ENCODE results near the gene SLC28A3. TPM values are rescaled to one million over a fixed set of nuclear protein-coding genes. Genes with fewer than 3 reads are reported as not detected.

The SLC28A3 gene, protein sequence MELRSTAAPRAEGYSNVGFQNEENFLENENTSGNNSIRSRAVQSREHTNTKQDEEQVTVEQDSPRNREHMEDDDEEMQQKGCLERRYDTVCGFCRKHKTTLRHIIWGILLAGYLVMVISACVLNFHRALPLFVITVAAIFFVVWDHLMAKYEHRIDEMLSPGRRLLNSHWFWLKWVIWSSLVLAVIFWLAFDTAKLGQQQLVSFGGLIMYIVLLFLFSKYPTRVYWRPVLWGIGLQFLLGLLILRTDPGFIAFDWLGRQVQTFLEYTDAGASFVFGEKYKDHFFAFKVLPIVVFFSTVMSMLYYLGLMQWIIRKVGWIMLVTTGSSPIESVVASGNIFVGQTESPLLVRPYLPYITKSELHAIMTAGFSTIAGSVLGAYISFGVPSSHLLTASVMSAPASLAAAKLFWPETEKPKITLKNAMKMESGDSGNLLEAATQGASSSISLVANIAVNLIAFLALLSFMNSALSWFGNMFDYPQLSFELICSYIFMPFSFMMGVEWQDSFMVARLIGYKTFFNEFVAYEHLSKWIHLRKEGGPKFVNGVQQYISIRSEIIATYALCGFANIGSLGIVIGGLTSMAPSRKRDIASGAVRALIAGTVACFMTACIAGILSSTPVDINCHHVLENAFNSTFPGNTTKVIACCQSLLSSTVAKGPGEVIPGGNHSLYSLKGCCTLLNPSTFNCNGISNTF
- polyA plus RNA-seq (2012; ENCODE audit: insufficient read length, low read depth): not detected

DNA sequence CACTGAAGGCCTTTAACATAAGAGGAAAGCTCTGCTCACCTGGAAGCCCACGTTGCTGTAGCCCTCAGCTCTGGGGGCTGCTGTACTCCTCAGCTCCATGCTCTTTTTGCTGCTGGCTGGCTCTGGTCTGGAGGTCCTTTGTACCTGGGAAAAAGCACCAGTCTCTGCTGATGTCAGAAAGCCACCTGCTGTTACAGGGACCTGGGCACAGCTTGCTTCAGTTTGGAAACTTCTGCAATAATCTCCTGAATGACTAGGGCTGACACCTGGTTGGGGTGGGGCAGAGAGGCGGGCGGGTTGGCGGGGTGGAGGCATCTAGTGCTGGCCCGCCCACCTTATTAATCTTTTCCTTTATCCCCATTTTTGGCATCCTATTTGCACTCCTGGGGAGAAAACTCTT lies at the start of gene SLC28A3:
SLC28A3 (minus strand) TSS at position 224 of the 400 bp plus-strand sequence; CDS start at position 99, 125 bp downstream.
- TF ChIP-seq REST (IDR thresholded peaks at IDR 0.05; ENCODE audit: insufficient read depth in 1 of 2, low read depth in 2 of 2, low read length in 2 of 2) (no peak), TAF1 (IDR thresholded peaks at IDR 0.05; ENCODE audit: borderline replicate concordance, insufficient read depth, low read length) (no peak), POLR2AphosphoS5 (IDR thresholded peaks at IDR 0.05; ENCODE audit: low read depth, low read length) (no peak), SIN3A (IDR thresholded peaks at IDR 0.05; ENCODE audit: borderline replicate concordance, insufficient read depth, low read length) (no peak)

DNA sequence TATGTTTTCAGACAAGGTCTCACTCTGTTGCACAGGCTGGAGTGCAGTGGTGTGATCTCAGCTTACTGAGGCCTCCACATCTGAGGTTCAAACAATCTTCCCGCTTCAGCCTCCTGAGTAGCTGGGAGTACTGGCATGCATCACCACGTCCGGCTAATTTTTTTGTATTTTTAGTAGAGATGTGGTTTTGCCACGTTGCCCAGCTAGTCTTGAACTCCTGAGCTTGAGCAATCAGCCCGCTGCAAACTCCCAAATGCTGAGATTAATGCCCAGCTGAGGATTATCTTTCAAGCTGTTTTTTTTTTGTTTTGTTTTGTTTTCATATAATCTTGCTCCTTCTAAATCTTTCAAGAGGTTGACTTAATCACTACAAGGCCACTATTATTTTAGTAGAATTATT lies 47.3 kb upstream of the SLC28A3 start:
- TF ChIP-seq FOXP2 (optimal IDR thresholded peaks at IDR 0.05; ENCODE audit: borderline replicate concordance, extremely low read depth, extremely low read length, insufficient read depth) (no peak), SIN3A (IDR thresholded peaks at IDR 0.05; ENCODE audit: borderline replicate concordance, insufficient read depth, low read length) (no peak), TAF1 (IDR thresholded peaks at IDR 0.05; ENCODE audit: borderline replicate concordance, insufficient read depth, low read length) (no peak), POLR2AphosphoS5 (IDR thresholded peaks at IDR 0.05; ENCODE audit: low read depth, low read length) (no peak), REST (IDR thresholded peaks at IDR 0.05; ENCODE audit: insufficient read depth in 1 of 2, low read depth in 2 of 2, low read length in 2 of 2) (no peak)

- TF ChIP-seq TAF1 (IDR thresholded peaks at IDR 0.05; ENCODE audit: borderline replicate concordance, insufficient read depth, low read length) (no peak), REST (IDR thresholded peaks at IDR 0.05; ENCODE audit: insufficient read depth in 1 of 2, low read depth in 2 of 2, low read length in 2 of 2) (no peak), SIN3A (IDR thresholded peaks at IDR 0.05; ENCODE audit: borderline replicate concordance, insufficient read depth, low read length) (no peak), FOXP2 (optimal IDR thresholded peaks at IDR 0.05; ENCODE audit: borderline replicate concordance, extremely low read depth, extremely low read length, insufficient read depth) (no peak), POLR2AphosphoS5 (IDR thresholded peaks at IDR 0.05; ENCODE audit: low read depth, low read length) (no peak)
These were observed 46.2 kb upstream of the SLC28A3 start for GRCh38 chr9:84386753-84387152.

- TF ChIP-seq REST (IDR thresholded peaks at IDR 0.05; ENCODE audit: insufficient read depth in 1 of 2, low read depth in 2 of 2, low read length in 2 of 2): no peak
- no peak for TF ChIP-seq SIN3A (IDR thresholded peaks at IDR 0.05; ENCODE audit: borderline replicate concordance, insufficient read depth, low read length)
- no peak for TF ChIP-seq FOXP2 (optimal IDR thresholded peaks at IDR 0.05; ENCODE audit: borderline replicate concordance, extremely low read depth, extremely low read length, insufficient read depth)
- TF ChIP-seq TAF1 (IDR thresholded peaks at IDR 0.05; ENCODE audit: borderline replicate concordance, insufficient read depth, low read length): no peak
- TF ChIP-seq POLR2AphosphoS5 (IDR thresholded peaks at IDR 0.05; ENCODE audit: low read depth, low read length): no peak
These were observed 45.0 kb upstream of the SLC28A3 start for GRCh38 chr9:84385386-84386040.

Data from PFSK-1 (cell line).